Cardiac fibroblast (primary cell): ENCODE data around the gene USP8.
A peak's percentile ranks its signal among the peaks of the same experiment; 100 is the strongest.
"Not testable (repeated sequence)": the region's sequence is repeated elsewhere in the genome, so short reads cannot be mapped to it uniquely, and the experiment has no call there.

Experiments used
- DNase-seq, 2 donors: peaks; one replicate each; pipeline versions ENCODE4 v3.0.0 to v3.0.0-alpha.2; 2010; ENCODE audit warnings: low read depth in 2 of 2
- H3K4me3 ChIP-seq, 2 donors: replicated peaks in 1 of 2; 1 replicate in 1 of 2; 2 replicates in 1 of 2; pipeline ENCODE4 v1.5.1; 2011; ENCODE audit warnings: low read depth in 2 of 2, low read length in 2 of 2, mild to moderate bottlenecking in 2 of 2, moderate library complexity in 1 of 2
- TF ChIP-seq, protein P1 (sequence below): IDR thresholded peaks from one replicate; pipeline ENCODE4 v1.5.1; 2011; ENCODE audit warnings: low read depth, mild to moderate bottlenecking, low read length, inconsistent platforms

The USP8 gene

DNA sequence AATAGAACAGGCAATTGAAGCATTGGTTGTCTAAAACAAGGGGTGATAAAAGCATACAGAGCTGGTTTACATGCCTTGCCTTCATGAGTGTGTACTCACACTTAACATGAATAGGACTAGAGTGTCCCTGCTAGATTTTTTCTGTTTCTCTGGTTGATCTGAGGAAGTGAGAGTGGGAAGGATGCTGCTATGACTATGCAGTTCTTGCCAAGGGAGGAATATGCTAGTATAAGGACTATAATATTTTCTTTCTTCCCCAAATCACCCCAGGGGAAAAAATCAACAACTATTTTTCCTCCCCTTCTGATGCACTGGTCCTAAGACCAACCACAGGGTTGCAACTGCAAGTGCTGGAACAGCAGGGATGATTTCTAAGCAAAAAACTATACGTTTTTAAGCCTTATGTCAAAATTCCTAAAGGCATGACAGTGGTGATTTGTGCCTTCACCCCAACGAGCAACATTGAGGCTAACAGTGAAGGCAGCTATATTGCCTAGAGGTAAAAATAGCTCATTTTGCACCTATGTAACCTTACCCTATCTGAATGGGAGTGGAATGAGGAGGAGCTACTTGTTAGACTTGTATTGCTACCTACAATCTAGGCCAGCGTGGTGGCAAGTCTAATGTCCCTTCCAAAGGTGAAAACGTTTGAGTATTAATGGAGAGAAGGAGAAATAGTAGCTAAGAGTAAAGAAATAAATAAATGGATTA lies 33.5 kb upstream of the USP8 start:
- TF ChIP-seq, protein P1, sequence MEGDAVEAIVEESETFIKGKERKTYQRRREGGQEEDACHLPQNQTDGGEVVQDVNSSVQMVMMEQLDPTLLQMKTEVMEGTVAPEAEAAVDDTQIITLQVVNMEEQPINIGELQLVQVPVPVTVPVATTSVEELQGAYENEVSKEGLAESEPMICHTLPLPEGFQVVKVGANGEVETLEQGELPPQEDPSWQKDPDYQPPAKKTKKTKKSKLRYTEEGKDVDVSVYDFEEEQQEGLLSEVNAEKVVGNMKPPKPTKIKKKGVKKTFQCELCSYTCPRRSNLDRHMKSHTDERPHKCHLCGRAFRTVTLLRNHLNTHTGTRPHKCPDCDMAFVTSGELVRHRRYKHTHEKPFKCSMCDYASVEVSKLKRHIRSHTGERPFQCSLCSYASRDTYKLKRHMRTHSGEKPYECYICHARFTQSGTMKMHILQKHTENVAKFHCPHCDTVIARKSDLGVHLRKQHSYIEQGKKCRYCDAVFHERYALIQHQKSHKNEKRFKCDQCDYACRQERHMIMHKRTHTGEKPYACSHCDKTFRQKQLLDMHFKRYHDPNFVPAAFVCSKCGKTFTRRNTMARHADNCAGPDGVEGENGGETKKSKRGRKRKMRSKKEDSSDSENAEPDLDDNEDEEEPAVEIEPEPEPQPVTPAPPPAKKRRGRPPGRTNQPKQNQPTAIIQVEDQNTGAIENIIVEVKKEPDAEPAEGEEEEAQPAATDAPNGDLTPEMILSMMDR: no peak
- no peak for DNase-seq

DNA sequence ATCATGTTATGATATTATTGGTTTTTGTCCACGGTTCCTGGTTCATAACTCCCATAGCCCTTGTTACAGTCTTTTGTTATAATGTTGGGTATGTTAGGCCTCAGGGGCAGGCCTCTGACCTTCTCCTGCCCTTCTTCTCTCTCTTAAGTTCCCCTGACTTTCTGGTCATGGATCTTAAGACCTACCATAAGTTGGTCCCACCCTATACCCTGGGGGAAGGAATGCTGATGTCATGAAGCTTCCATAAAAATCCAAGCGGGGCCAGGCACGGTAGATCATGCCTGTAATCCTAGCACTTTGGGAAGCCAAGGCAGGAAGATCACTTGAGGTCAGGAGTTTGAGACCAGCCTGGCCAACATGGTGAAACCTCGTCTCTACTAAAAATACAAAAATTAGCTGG lies 32.6 kb upstream of the USP8 start:
- DNase-seq: not testable (repeated sequence)

More for the DNA sequence above, 33.5 kb upstream of the USP8 start:
- H3K4me3 ChIP-seq: no peak overlapping the region

DNA sequence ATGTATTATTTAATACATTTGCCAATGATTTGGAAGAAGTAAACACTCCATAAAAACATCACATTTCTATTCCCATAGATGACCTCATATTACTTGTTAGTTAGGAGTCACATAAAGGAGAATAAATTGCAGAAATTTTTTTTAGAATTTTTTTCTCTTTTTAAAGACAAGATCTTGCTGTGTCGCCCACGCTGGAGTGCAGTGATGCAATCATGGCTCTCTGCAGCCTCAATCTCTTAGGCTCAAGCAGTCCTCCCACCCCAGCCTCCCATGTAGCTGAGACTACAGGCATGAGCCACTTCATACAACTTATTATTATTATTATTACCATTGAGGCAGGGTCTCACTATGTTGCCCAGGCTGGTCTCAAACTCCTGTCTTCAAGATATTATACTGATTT lies 12.3 kb upstream of the USP8 start:
- no peak for DNase-seq
- TF ChIP-seq, protein P1: no peak
- no peak overlapping the region for H3K4me3 ChIP-seq

More for the DNA sequence above, 32.6 kb upstream of the USP8 start:
- H3K4me3 ChIP-seq: not testable (repeated sequence)

DNA sequence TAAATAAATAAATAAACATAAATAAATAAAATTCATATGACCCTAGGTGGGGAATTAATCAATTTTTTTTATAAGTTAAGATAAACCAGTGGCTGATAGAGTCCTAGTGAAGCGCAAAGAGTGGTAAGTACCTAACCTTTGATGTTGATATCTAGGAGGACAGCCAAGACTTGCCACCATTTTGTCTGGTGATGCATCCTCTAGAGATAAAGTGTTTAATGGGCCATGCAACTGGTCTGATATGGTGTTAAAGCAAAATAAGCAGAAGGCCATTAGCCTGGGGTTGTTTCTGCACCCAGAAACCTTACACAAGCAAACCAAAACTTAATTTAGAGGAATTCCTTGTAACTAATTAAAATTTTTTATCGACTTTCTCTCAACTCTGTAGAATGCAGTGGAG lies 9.6 kb upstream of the USP8 start:
- no peak overlapping the region for H3K4me3 ChIP-seq
- no peak for DNase-seq
- TF ChIP-seq, protein P1: no peak

DNA sequence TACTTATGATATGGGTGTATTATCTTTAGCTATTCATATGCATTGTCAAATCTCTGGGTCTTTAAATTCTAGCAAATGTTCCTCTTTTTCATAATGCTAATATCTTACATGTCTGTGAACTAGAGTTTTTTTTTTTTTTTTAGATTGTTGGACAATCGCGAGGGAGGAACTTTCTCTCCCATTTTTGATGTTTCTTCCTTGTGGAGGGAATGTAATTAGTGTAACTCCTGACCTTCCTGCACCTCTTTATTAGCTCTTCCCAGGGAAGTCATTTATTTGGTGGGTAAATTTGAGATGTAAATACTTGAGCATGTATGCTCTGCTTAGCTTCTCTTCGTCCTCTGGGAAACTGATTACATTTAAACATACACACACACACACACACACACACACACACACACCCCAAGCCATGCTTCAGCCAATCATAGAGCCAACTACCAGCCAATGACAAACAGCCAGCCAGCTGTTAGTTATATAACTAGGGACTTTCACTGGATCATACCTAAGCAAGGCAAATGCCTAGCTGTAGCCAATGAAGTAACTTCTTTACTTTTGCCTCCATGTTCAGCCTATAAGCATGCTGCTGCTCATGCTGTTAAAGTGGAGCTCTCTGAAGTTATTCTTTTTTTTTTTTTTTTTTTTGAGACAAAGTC lies 8.3 kb upstream of the USP8 start:
- peak; percentile 10 to 18 for DNase-seq
- TF ChIP-seq, protein P1: no peak
- no peak overlapping the region for H3K4me3 ChIP-seq

DNA sequence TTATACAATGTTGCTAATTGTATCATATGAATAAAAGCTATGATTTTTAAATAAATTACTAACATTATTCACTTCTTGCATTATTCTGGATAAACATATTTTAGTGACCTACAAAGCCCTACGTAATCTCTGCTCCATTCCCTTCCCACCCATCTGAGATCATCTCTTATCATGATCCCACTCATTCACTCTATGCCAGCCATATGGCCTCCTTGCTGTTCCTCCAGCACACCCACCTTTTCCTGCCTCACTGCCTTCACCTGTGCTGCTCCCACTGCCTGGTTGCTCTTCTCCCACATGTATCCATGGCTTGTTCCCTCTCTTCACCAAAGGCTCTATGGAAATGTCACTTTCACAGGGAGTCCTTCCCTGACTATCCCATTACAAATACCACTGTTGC lies 7.3 kb upstream of the USP8 start:
- DNase-seq: no peak
- no peak overlapping the region for H3K4me3 ChIP-seq
- TF ChIP-seq, protein P1: no peak

DNA sequence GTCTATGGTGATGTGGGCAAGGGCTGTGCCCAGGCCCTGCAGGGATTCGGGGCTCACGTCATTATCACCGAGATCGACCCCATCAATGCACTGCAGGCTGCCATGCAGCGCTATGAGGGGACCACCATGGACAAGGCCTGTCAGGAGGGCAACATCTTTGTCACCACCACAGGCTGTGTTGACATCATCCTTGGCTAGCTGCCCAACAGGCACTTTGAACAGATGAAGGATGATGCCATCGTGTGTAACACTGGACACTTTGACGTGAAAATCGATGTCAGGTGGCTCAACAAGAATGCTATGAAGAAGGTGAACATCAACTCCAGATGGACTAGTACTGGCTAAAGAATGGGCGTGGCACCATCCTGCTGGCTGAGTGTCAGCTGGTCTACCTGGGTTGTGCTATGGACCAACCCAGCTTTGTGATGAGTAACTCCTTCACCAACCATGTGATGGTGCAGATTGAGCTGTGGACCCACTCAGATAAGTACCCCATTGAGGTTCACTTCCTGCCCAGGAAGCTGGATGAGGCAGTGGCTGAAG lies 6.1 kb upstream of the USP8 start:
- TF ChIP-seq, protein P1: no peak
- peak in 1 of 2 donors; percentile 26 for DNase-seq
- no peak overlapping the region for H3K4me3 ChIP-seq
